Activated CD4-positive, alpha-beta T cell treated with anti-CD3 and anti-CD28 coated beads, Interleukin-2, amount 50 U/mL, for 1 hour (primary cell): Measurements from ENCODE around the gene NOXRED1.
A peak's percentile ranks its signal among the peaks of the same experiment; 100 is the strongest.

Experiments
- DNase-seq: peaks from one replicate; pipeline ENCODE4 v3.0.0-alpha.2; 2020

Gene NOXRED1

GRCh38 chr14:77407158-77407557, 16.2 kb downstream of the NOXRED1 start:
- DNase-seq: no peak

GRCh38 chr14:77406718-77407117, 16.6 kb downstream of the NOXRED1 start:
- no peak for DNase-seq

- DNase-seq: no peak
Measured at GRCh38 chr14:77406086-77406485, 17.2 kb downstream of the NOXRED1 start.

- no peak for DNase-seq
Measured at GRCh38 chr14:77403768-77404167, 19.6 kb downstream of the NOXRED1 start.

GRCh38 chr14:77400216-77400615, 23.1 kb downstream of the NOXRED1 start:
- DNase-seq: no peak

GRCh38 chr14:77390188-77390587, 33.1 kb downstream of the NOXRED1 start:
- no peak for DNase-seq

- no peak for DNase-seq
Measured at GRCh38 chr14:77378701-77379100, 44.6 kb downstream of the NOXRED1 start.

GRCh38 chr14:77377502-77377844, 45.9 kb downstream of the NOXRED1 start:
- DNase-seq: no peak

GRCh38 chr14:77376771-77377501, 46.4 kb downstream of the NOXRED1 start, which contains the start of the genes SAMD15 and TMED8:
SAMD15 (plus strand) TSS chr14:77377379; CDS start chr14:77377419, 40 bp downstream.
TMED8 (minus strand) TSS chr14:77377094; CDS start chr14:77377053, 41 bp downstream.
- DNase-seq: peak; percentile 81

GRCh38 chr14:77375973-77376770, 47.2 kb downstream of the NOXRED1 start:
- peak; percentile 23 for DNase-seq

- no peak for DNase-seq
Measured at GRCh38 chr14:77375164-77375950, 48.0 kb downstream of the NOXRED1 start.

GRCh38 chr14:77372304-77372841, 51.0 kb downstream of the NOXRED1 start:
- DNase-seq: no peak

GRCh38 chr14:77369285-77369684, 54.0 kb downstream of the NOXRED1 start:
- no peak for DNase-seq

GRCh38 chr14:77364146-77364545, 59.2 kb downstream of the NOXRED1 start:
- no peak for DNase-seq

GRCh38 chr14:77359626-77360025, 63.7 kb downstream of the NOXRED1 start:
- DNase-seq: no peak

- no peak for DNase-seq
Measured at GRCh38 chr14:77356899-77357298, 66.4 kb downstream of the NOXRED1 start.

GRCh38 chr14:77355811-77356210, 67.5 kb downstream of the NOXRED1 start:
- no peak for DNase-seq

GRCh38 chr14:77353469-77354141, 69.7 kb downstream of the NOXRED1 start:
- no peak for DNase-seq

GRCh38 chr14:77347751-77348150, 75.6 kb downstream of the NOXRED1 start:
- no peak for DNase-seq

- DNase-seq: no peak
Measured at GRCh38 chr14:77346495-77346894, 76.8 kb downstream of the NOXRED1 start.

- no peak for DNase-seq
Measured at GRCh38 chr14:77344377-77344996, 78.8 kb downstream of the NOXRED1 start.
